K562 (cell line): ENCODE results near the gene B4GALNT4. TPM values are rescaled to one million over a fixed set of nuclear protein-coding genes. Genes with fewer than 3 reads are reported as not detected.

ENCODE experiments used
- AFF4 ChIP-seq: sonication (generic); formaldehyde crosslinking; IDR thresholded peaks from 2 replicates; pipeline ENCODE4 v1.8.0; 2023; ENCODE audit warnings: mild to moderate bottlenecking, missing genetic modification reagents
- ERF ChIP-seq: fragments of 450-650 bp; formaldehyde crosslinking; IDR thresholded peaks from 2 replicates; pipeline ENCODE4 v1.4.0; 2020; ENCODE audit warnings: mild to moderate bottlenecking, mixed read lengths
- SMARCA5 ChIP-seq: fragments of 450-650 bp; IDR thresholded peaks from 2 replicates; pipeline ENCODE4 v1.6.1; 2016
- ZFP30 ChIP-seq: fragments of 250-450 bp; sonication (Bioruptor Pico); IDR thresholded peaks from 2 replicates; pipeline ENCODE4 v1.8.0; 2022; ENCODE audit warnings: moderate library complexity, mild to moderate bottlenecking, inconsistent platforms, borderline replicate concordance
- ZNF224 ChIP-seq: sonication (generic); formaldehyde crosslinking; IDR thresholded peaks from 2 replicates; pipeline ENCODE4 v1.8.0; 2022; ENCODE audit warnings: mild to moderate bottlenecking, missing genetic modification reagents
- polyA plus RNA-seq, 8 experiments: library from polyadenylated mRNA; depleted of rRNA in 4 of 8; stranded (reverse) in 5 of 8; unstranded in 3 of 8; fragments of >200 nt; fragmentation: Nextera tagmentation in 2 of 8; fragmentation: Illumina TruSeq in 1 of 8; extraction: Ambion mirVana in 2 of 8; extraction: Trizol in 1 of 8; gene quantifications; 2 replicates each; pipeline versions ENCODE4 v1.2.1 to v1.2.3, GENCODE V29; 2011 to 2014; ENCODE audit warnings: inconsistent platforms in 1 of 8, missing spikeins in 1 of 8
- total RNA-seq, 7 experiments: library from RNA; depleted of rRNA in 6 of 7; stranded (reverse); fragments of >200 nt in 6 of 7; fragmentation: Illumina TruSeq in 2 of 7; extraction: Trizol in 2 of 7; gene quantifications; 2 replicates each; pipeline versions ENCODE4 v1.2.1 to v1.2.3, GENCODE V29; 2011 to 2021; ENCODE audit warnings: low replicate concordance in 1 of 7
- TF ChIP-seq, protein P1 (sequence below): fragments of 450-650 bp; IDR thresholded peaks from 2 replicates; pipeline ENCODE4 v1.6.1; 2016; ENCODE audit warnings: low read depth
- TF ChIP-seq, protein P2 (sequence below): fragments of 450-650 bp; IDR thresholded peaks from 2 replicates; pipeline ENCODE4 v1.6.1; 2017; ENCODE audit warnings: antibody characterized with exemption
- TF ChIP-seq, protein P3 (sequence below): IDR thresholded peaks from 2 replicates; pipeline ENCODE4 v1.6.1; 2011; ENCODE audit not compliant: insufficient read length; ENCODE audit errors: extremely low read depth

Gene B4GALNT4
- total and polyA plus RNA-seq, 9 of the 15 experiments (the other 6 are each of a cell fraction or from before 2014, with no cell fraction given), result 0.20 to 37.1 (median 10.8) TPM; not detected in 1

- TF ChIP-seq, protein P1, sequence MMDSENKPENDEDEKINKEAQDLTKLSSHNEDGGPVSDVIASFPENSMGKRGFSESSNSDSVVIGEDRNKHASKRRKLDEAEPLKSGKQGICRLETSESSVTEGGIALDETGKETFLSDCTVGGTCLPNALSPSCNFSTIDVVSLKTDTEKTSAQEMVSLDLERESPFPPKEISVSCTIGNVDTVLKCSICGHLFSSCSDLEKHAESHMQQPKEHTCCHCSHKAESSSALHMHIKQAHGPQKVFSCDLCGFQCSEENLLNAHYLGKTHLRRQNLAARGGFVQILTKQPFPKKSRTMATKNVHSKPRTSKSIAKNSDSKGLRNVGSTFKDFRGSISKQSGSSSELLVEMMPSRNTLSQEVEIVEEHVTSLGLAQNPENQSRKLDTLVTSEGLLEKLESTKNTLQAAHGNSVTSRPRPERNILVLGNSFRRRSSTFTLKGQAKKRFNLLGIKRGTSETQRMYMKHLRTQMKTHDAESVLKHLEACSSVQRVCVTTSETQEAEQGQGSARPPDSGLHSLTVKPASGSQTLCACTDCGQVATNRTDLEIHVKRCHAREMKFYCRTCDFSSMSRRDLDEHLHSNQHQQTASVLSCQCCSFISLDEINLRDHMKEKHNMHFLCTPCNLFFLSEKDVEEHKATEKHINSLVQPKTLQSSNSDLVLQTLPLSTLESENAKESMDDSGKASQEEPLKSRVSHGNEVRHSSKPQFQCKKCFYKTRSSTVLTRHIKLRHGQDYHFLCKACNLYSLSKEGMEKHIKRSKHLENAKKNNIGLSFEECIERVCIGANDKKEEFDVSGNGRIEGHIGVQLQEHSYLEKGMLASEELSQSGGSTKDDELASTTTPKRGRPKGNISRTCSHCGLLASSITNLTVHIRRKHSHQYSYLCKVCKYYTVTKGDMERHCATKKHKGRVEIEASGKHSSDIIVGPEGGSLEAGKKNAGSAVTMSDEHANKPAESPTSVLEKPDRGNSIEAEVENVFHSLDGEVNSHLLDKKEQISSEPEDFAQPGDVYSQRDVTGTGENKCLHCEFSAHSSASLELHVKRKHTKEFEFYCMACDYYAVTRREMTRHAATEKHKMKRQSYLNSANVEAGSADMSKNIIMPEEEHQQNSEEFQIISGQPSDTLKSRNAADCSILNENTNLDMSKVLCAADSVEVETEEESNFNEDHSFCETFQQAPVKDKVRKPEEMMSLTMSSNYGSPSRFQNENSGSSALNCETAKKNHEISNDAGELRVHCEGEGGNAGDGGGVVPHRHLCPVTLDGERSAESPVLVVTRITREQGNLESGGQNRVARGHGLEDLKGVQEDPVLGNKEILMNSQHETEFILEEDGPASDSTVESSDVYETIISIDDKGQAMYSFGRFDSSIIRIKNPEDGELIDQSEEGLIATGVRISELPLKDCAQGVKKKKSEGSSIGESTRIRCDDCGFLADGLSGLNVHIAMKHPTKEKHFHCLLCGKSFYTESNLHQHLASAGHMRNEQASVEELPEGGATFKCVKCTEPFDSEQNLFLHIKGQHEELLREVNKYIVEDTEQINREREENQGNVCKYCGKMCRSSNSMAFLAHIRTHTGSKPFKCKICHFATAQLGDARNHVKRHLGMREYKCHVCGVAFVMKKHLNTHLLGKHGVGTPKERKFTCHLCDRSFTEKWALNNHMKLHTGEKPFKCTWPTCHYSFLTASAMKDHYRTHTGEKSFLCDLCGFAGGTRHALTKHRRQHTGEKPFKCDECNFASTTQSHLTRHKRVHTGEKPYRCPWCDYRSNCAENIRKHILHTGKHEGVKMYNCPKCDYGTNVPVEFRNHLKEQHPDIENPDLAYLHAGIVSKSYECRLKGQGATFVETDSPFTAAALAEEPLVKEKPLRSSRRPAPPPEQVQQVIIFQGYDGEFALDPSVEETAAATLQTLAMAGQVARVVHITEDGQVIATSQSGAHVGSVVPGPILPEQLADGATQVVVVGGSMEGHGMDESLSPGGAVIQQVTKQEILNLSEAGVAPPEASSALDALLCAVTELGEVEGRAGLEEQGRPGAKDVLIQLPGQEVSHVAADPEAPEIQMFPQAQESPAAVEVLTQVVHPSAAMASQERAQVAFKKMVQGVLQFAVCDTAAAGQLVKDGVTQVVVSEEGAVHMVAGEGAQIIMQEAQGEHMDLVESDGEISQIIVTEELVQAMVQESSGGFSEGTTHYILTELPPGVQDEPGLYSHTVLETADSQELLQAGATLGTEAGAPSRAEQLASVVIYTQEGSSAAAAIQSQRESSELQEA, result no peak
- no peak for TF ChIP-seq ERF (CRISPR knock-in tag)
- TF ChIP-seq, protein P2, sequence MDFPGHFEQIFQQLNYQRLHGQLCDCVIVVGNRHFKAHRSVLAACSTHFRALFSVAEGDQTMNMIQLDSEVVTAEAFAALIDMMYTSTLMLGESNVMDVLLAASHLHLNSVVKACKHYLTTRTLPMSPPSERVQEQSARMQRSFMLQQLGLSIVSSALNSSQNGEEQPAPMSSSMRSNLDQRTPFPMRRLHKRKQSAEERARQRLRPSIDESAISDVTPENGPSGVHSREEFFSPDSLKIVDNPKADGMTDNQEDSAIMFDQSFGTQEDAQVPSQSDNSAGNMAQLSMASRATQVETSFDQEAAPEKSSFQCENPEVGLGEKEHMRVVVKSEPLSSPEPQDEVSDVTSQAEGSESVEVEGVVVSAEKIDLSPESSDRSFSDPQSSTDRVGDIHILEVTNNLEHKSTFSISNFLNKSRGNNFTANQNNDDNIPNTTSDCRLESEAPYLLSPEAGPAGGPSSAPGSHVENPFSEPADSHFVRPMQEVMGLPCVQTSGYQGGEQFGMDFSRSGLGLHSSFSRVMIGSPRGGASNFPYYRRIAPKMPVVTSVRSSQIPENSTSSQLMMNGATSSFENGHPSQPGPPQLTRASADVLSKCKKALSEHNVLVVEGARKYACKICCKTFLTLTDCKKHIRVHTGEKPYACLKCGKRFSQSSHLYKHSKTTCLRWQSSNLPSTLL, result no peak
- TF ChIP-seq, protein P3, sequence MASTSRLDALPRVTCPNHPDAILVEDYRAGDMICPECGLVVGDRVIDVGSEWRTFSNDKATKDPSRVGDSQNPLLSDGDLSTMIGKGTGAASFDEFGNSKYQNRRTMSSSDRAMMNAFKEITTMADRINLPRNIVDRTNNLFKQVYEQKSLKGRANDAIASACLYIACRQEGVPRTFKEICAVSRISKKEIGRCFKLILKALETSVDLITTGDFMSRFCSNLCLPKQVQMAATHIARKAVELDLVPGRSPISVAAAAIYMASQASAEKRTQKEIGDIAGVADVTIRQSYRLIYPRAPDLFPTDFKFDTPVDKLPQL, result no peak
- TF ChIP-seq AFF4, result no peak
- no peak for TF ChIP-seq ZNF224 (CRISPR knock-in tag)
- no peak for TF ChIP-seq ZFP30 (CRISPR knock-in tag)
- TF ChIP-seq SMARCA5, result no peak
Measured at GRCh38 chr11:344836-345578, 24.3 kb upstream of the B4GALNT4 start (continued).
